ENCODE measurements around the gene PEAK1.
A peak's percentile ranks its signal among the peaks of the same experiment; 100 is the strongest.

Gene PEAK1

DNA sequence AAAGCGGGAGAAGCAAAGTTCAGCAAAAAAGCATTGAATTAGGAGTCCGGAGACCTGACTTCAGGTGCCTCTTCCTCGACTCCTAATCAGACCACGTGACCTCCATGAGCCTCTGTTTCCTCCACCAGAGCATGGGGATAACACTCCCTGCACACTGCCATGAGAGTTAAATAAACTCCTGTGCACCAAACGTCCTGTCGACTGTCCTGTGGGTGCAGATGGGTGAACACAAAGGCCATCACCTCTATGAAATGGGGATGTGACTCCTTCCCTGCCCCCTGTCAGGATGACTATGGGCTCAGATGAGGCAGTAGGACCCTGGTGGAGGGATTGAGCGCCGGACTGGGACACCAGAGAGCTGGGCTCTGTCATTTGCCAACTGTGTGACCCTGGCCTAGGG is 335.5 kb downstream of the PEAK1 start:
- no peak for DNase-seq

DNA sequence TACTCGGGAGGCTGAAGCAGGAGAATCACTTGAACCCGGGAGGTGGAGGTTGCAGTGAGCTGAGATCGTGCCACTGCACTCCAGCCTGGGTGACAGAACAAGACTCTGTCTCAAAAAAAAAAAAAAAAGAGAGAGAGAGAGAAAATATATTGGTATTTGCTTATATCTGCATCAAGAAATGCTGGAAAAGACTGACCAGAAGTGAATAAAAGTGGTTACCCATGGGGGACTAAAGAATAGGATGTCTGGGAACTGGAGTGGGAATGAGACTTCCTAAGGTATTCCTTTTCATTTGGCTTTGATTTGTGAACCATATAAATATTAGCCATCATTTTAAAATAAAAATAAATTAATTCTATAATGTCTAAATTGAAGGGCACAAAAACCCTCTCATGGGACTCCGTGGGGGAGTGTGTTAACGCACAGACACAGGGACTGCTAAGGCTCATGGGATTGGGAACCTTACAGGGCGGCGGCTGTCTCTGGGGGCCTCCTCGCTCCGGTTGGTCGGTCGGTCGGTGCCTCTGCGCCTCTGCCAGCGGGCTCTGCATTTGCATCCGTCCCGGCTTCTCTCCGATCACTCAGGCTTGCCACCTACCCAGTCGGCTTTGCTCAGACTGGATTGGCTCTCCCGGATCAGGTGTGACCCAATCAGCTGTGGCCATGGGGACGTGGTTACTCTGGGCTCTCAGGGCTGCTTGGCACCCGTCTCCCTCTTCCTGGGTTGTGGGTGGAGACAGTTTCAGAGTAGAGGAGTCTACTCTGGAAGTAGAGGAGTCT is 336.3 kb downstream of the PEAK1 start:
- peak; percentile 100 for DNase-seq

DNA sequence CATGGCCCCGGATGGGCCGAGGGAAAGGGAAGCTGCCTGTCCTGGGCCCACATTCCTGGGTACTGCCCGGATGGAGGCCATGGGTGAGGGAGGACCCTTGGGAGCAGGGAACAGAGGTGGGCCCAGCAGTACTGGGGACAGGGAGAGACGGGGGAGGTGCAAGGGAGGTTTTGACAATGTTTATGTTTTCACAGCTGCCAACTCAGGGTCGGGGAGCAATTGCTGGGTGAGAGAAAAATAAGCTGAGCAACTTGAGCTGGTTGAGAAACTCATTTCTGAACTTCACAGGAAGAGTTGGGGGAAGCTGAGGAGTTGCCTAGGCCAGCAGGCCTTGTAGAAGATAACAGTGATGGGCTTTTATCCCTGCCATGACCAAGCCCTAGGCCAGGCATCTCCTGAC is 337.9 kb downstream of the PEAK1 start:
- DNase-seq: no peak

DNA sequence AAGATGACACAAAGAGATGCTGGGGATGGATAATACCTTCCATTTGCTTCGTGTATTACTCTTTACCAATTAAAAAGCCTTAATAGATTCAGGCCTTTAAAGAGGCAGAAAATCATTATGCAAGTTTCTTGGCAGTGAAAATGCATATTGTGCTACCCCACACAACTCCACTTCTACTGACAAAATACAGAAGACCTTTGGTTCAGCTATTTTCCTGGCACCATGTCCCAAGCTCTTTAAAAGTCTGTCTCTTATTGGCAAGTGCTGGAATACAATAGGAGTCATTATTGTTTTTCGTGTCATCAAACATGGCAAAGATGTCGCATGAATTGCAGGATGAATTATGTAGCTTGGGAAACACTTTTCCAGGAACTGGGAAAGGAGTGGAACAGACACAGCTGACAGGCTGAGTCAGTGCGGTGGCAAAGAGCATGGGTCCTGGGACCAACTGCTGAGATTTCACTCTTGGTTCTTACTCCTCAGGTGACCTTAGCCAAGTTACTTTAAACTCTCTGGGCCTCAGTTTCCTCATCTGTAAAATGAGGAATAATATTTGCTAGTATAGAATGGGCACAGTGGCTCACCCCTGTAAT is 343.5 kb downstream of the PEAK1 start:
- DNase-seq: no peak

DNA sequence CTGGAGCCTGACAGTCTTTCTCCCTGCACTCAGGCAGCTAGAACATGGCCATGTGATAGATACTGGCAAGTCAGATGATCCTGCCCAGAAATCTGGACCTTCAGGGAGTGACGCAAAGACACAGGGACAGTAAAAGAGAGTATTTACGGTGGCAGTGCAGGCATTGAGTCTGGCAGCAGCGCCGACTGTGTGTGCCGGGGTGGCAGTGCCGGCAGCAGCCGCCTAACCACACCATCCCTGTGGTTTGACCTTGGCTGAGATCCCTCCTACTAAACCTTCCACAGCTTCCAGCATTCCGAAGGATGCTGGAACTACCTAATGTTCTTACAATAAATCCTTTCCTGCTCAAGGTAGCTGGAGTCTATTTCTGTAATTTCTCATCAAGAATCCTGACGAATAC is 344.4 kb downstream of the PEAK1 start:
- DNase-seq: peak; percentile 68

DNA sequence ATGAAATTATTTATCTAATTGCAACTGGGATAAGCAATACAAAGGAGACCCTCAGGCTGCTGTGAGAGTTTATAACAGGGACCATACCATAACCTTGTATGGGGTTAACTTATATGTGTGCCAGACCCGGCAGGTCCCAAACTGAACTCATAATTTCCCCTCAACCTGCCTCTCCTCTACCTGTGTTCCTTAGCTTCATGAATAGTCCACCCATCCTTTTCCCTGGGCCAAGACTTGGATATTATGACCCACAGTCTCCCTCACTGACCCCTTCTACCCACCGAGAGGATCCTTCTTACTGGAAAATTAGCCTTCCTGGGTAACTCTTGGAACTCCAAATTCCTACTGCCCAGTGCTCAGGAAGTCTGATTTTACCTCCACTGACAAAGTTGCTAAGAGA is 345.6 kb downstream of the PEAK1 start:
- DNase-seq: no peak

DNA sequence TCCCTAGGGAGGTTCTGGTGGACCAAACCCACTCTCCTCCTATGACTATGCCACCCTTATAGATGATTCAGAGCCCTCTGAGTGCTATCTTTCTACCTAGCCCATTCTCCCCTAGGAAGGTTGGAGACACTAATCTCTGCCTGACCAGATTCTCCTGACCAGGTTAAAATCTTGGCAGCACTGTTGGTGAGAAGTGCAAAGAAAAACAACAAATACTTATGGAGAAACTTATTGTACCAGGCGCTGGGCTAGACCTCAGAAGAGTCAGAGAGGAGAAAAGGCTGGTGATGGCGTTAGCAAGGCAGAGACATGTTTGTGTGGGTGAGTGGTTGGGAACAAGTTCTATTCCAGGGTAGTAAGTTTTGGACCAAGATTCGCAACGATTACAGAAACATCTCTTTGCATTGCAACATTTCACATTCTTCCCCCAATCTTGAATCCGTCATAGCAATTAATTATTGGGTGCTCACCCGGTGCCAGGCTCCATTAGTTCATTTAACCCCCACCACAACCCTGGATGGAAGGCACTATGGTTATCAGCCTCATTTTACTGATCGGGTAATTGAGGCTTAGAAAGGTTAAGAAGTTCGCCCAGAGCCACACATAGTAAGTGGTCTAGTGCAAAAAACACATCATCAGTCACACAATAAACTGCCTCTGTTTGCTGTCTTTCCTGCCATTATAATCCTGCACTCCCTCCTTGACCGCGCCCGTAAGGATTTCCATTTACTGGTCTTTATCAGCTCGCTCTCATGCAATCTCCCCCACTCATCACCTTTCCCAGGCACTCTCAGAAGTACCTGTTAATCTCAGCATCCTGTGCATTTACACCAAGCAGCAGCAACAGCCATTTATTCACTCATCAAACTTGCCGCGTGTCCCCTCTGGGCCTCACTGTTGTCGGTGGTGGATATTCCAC is 348.3 kb downstream of the PEAK1 start:
- no peak for DNase-seq

DNA sequence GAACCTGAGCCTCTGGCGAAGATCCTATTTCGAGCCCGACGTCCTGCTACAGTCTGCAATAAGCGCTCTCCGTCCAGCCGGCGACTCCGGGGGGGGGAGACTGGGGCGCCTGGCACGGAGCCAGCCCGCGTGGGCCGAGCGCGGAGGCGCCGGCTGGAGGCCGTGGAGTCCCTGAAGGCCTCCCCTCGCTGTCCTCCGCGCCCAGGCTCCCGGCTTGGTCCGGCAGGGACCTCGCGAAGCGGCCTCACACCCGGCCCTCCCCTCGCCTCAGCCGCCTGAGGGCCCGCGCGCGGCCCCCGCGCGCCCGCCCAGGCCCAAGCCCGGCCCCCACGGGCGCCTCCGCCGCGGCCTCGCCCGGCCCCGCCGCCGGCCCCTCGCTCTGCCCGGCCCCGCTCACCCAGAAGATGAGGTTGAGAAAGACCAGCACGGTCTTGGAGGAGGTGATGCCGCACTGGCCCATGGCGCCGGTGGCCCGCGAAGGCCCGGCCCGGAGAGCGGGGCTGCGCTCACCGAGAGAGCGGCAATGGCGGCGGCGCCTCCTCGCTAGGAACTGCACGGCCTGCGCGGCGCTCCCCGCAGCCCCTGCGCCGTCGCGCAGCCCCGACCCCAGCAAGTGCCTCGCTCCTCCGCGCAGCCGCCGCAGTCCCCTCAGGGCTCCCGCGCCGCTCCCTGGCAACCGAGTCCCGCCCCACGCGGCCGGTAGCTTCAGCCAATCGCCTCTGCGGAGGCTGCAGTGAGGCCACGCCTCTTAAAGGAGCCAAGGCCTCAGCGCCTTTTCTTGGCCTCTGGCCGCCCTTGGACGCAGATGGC is 349.2 kb downstream of the PEAK1 start, which contains the start of gene TSPAN3:
Gene TSPAN3, minus strand, starts transcription at position 615 of the 810 bp plus-strand sequence. Its CDS starts 155 bp downstream, at position 460.
- DNase-seq: peak; percentile 94

DNA sequence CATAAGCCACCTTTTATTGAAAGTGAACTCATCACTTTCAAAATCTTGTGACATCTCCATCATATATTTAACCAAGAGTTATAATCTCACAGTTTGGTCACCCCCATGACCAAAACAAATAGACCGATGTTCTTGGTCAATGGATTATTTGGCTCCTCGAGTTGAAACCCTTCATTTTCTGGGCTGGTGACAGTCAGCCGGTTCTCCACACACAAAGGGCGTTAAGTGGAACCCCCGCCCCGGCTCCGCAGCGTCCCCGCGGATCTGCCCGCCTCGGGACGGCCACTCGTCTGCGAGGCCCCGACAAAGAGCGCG is 349.8 kb downstream of the PEAK1 start:
- no peak for DNase-seq

DNA sequence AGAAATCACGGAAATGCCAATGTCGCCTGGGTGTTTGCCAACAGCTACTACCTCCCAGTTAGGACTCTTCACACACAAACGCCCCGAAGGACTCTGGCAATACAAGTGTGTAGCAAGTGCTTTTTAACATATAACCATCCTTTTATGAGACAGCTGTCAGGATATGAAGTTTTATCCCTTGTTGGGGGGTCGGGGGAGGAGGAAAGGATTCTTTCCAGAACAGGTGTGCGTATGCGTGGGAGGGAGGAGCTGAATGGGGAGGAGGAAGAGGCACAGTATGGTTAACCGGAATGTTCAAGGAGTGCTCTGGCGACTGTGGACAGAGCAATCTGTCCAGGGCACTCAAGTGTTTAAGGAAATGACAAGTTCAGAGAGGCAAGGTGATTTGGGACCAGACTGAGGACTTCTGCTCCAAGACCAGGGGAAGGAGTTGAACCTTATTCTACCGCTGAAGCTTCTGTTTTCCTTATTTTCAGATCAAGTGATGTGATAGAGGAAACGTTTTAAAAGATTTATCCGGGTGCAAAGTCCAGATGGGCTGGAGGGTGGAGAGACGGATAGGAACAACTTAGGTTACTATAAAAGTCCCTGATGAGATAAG is 350.3 kb downstream of the PEAK1 start:
- DNase-seq: no peak

DNA sequence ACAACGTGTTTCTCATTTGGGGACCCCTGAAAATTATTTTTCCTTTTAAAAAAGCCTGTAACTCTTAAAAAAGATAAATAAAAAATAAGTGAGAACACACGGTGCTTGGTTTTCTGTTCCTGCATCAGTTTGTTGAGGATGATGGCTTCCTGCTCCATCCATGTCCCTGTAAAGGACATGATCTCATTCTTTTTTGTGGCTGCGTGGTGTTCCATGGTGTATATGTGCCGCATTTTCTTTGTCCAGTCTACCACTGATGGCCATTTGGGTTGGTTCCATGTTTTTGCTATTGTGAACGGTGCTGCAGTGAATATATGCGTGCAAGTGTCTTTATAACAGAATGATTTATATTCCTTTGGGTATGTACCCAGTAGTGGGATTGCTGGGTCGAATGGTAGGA is 351.3 kb downstream of the PEAK1 start:
- DNase-seq: no peak

DNA sequence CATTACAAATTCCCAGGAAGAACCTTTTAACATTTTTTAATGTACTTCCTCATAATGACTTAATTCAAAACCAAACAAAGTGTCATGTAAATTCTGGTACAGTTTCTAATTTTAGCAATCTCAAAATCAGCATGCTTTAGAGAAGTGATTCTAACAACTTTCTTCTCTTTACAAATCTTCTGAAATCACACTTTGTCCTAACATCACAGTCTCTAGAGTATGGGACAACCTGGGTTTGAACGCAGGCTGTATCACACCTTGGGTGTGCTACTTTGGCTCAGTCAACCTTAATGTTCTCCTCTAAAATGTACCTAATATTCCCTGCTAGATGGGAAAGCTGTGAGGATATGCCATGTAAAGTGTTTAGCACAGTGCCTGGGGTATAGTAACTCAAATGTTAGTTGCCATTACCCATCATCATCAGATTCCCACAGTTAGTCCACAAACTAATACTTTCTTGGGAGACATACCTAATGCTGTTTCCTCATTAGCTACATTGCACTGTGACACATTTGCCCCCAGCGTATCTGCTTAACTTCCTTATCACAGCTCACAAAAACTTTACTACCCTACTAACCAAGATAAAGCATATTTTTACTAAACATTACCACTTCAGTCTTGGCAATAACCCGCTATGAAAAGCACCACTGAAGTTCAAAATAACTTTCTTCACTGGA is 352.1 kb downstream of the PEAK1 start:
- DNase-seq: no peak

DNA sequence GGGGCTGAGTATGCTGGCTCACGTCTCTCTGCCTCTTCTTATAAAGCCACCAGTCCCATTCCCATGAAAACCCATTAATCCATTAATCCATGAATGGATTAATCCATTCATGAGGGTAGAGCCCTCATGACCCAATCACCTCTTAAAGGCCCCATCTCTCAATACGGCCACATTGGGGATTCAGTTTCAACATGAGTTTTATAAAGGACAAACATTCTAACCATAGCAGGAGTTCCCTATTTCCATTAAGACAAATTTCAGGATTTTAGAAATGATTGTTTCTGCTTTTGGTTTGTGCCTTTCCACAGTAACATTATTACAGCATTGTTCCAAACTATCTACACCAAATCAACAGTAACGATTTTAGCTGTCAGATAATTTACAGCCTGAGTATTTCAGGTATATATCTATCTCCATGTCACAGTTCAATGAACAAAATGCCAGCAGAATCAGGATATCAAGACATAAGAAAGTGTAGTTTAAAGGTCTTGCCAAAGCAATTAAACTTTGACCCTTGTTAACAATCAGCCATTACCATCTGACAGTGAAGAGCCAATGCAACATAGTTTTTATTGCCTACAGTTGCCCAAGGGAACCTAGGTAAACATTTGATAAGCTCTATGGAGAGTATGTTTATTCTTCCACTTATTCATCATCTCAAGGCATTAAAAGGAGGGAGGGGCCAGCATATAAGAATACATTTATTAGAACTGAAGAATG is 352.8 kb downstream of the PEAK1 start:
- DNase-seq: peak; percentile 35

DNA sequence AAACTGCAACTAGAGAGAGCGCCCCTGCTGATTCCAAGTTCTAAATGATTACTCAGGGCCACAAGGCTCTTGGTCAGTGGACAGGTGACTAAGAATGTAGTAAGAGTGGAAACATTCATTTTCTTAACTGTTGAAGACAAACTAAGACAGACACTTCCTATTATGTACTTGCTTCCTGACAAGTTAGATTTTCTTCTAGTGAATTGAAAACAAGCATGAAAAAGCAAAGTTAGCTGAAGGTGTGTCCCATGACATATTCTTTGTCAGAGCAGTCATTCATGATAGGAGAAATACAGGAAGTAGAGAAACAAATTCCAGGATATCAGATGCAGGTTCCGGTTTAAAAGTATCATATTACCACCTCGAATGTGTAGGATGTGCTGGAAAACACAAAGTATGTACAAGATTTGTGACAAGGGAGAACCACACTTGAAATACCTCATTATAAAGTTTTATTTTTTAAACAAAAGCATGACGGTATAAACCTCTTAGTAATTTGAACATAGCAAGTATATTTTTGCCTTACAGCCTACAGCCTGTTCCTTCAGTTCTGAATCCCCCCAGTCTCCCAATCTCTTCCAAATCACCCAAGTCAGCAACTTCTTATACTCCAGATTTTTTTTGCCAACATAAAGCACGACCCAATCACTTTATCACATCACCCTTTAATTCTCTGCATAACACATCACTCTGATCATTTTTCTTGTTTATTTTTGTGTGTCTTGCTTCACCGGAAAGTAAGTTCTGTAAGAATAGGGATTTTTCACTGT is 355.2 kb downstream of the PEAK1 start:
- DNase-seq: peak; percentile 71

DNA sequence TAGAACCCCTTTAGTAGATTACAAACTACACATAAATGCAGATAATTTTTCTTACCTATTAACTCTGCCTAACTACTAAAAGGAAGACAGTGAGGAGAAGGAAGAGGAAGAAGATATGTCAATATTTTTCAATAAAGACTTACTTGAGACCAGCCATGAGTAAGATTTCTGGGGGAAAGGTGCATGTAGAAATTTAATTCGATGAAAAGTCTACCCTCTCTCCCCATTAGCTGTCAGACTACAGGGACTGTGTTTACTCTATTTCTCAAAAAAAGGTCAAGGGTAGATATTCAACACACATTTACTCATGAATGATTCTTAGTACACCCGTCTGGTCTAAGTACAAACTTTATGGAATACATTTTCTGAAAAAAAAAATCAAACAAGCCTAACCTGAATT is 355.8 kb downstream of the PEAK1 start:
- no peak for DNase-seq

DNA sequence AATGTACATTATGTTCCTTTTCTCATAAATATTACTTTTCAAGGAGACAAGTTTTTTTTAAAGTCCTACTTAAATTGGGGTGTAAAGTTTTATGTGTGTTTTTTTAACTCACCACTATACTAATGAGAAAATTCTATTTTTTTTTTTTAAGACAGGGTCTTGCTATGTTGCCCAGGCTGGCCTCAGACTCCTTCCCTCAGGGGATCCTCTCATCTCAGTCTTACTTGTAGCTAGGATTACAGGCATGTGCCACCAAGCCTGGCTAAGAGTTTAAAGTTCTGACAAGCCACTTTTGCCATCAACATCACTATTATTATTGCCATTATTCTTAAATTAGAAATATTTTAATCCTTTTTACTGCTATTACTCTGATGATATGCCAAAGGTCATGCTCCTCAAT is 356.7 kb downstream of the PEAK1 start:
- no peak for DNase-seq

DNA sequence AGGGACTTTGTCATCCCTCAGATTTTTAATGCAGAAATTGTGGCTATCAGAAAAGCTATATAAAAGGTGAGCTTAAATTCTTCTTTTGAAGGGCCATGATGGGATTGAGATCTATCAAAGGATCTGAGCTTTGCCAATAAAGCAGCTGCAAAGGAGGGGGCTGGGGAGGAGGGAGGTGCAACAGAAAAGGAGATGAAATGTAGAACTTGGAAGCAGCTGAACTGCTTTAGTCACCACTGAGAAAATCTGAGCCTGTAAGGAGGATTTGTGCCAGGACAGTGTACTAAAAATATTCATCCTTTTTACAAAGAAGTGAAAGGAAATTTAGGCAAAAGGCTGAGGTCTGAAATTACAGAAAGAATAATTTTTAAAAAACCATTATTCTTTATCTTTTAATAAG is 359.4 kb downstream of the PEAK1 start:
- peak; percentile 13 for DNase-seq

DNA sequence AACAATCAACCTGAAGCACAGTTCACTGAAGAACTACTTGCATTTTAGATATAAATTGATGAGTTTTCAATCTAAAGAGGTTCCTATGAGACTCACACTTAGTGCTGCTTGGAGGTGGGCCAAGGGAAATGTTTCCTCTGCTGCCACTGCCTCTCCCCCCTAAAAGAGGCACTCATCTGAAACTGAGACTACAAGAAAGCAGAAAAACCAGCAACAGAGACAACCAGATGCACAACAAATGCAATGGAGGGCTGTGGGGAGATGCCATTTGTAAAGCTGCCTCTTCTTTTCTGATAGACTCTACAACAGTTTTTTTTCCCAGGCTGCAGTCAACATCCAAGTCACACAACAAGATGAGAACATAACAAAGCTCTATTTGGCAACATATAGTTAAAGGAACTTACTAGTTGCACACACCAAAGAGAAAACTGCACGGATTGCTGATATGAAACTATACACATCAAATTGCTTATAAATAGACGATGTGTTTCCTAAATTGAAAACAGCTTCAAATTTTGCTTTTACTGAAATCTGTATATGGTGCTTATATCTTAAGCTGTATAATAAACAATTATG is 360.0 kb downstream of the PEAK1 start:
- DNase-seq: peak; percentile 1

DNA sequence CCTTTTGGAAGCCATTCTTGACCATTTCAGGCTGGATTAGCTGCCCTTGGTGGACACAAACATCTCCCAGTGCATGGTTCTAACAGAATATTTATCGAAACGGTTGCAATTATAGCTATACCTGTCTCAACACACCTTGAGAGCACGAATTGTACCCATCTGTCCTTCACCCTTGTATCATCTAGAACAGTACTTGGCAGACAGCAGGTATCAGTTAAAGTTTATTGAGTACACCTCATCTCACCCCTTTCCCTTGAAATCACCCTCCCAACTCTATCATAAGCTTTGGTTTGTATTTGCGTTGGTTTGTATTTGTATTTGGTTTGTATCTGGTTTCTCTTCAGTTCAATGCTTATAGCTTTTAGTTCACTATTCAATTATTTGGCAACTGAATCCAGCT is 361.4 kb downstream of the PEAK1 start:
- no peak for DNase-seq

DNA sequence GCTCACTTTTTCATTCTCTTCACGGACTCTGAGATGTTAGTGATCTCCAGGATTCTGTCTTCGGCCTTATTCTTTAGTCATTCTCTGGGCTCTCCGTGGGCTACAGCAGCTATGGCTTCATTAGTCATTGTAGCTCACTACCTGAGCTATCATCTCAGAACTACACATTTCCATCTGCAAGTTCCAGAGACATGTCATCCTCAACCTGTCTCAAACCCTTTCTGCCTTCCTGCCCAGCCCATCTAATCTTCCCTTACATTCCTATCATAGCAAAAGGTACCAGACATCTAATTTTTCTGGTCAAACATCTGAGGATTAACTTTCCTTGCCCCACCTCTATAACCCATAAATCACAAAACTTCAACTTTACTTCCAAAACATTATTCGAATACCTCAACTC is 362.2 kb downstream of the PEAK1 start:
- DNase-seq: peak; percentile 96

All from NCI-H226 (cell line).